ENCODE results near the gene CYP26C1. TPM values are rescaled to one million over a fixed set of nuclear protein-coding genes. Genes with fewer than 3 reads are reported as not detected.

Gene CYP26C1
- total RNA-seq, 1 experiment from 2014 or later: 0.46 TPM

DNA sequence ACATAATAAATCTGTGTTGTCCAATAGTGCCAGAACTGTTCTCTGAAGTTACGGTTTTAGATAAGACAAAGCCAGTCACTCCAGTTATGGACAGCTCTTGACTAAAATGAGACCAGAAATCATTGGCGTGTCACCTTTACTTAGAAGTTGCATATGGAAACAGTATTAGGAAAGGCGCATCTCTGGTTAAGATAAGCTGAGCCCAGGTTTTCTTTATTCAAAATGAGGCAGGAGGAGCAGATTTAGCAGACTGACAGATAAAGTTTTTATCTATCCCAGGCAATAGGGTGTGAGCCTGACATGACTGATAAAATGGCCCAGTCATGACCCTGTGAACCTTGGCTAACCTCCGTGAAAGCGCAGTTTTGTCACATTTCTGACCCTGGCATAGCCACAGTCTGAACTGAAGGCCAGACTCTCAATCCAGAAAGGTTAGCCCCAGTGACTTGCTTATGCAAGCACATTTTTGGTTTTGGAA, 17.3 kb downstream of the CYP26C1 start:
- no peaks in the 10 kb centered on the region for H3K9me3 ChIP-seq (ENCODE audit: insufficient read depth, low read depth)
- no peaks in the 10 kb centered on the region for H3K36me3 ChIP-seq (ENCODE audit: low read depth)
- no peak for TF ChIP-seq EZH2 (IDR thresholded peaks at IDR 0.05; ENCODE audit: low read depth)
- no peak for TF ChIP-seq CTCF (conservative IDR thresholded peaks at IDR 0.05)
- no peaks in the 10 kb centered on the region for H4K20me1 ChIP-seq (ENCODE audit: insufficient read depth)
- DNase-seq: no peak
- H3K9me2 ChIP-seq (ENCODE audit: insufficient read depth): no peaks in the 10 kb centered on the region
- H3K27ac ChIP-seq: no peak overlapping the region
- no peaks in the 10 kb centered on the region for H3K27me3 ChIP-seq (ENCODE audit: insufficient read depth, low read depth)
- H3K4me2 ChIP-seq: no peak overlapping the region
- ChIA-PET CTCF (interaction anchor here (0.6 kb wide), 1 partner anchor 176 kb away, joined by 7 read pairs; no protein-coding TSS in a partner anchor), POLR2A (ENCODE audit: unreplicated experiment) (no interaction called here)
- no peaks in the 10 kb centered on the region for H3K79me2 ChIP-seq (ENCODE audit: low read depth)
- intact Hi-C loops (cut with micrococcal nuclease; ENCODE audit: unreplicated experiment): loop anchor here (10.0 kb wide), 1 partner anchor 437 kb away; no protein-coding TSS in a partner anchor
- BruUV-seq (replicated peaks): no TSS peak
- 0 out of 2 replicates have a peak, but pooled peaks cover 6% of the 10 kb centered on the region for H3K4me1 ChIP-seq (replicated peaks; ENCODE audit: insufficient read depth)
- no peak overlapping the region for H3K4me3 ChIP-seq
- no peaks in the 10 kb centered on the region for H3F3A ChIP-seq (ENCODE audit: insufficient read depth, low read depth)
- no peak overlapping the region for H2AFZ ChIP-seq

DNA sequence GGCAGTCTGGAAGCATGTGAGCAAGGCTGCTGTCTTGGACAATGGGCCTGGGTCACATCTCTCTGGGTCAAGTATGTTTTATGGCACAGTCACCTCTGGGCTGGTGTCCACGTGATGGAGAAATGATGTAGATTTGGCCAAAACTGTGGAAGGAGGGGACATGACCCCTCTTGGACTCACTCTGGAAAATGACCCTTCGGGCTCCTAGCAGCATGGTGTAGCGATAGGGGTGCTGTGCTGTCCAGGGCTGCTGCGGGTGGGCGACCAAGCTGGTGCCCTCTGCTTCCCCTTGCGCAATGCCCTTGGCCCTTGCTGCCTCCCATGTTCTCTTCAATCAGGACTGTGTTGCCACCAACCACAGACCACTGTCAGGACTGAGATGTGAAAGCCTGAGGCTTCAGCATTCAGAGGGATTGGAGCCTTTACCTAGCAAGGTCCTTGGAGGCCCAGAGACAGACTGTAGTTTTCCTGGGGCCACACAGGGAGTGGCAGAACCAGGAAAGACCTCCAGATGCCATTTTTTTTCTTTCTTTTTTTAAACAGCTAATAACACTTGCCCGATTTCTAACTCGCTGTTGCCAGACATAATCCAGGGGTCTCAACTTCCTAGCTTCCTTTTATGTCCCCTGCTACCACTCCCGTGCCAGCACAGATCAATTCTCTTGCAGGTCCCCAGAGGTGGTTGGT, 19.2 kb downstream of the CYP26C1 start:
- Histone ChIP-seq H3K4me3 (no peak overlapping the region), H3K79me2 (ENCODE audit: low read depth) (no peaks in the 10 kb centered on the region), H3K36me3 (ENCODE audit: low read depth) (no peaks in the 10 kb centered on the region), H3K9me2 (ENCODE audit: insufficient read depth) (no peaks in the 10 kb centered on the region), H3K4me1 (replicated peaks; ENCODE audit: insufficient read depth) (no peaks in the 10 kb centered on the region), H3K4me2 (peak overlapping the region; percentile 20), H3K27ac (no peak overlapping the region), H4K20me1 (ENCODE audit: insufficient read depth) (no peaks in the 10 kb centered on the region), H3K27me3 (ENCODE audit: insufficient read depth, low read depth) (no peaks in the 10 kb centered on the region), H3F3A (ENCODE audit: insufficient read depth, low read depth) (no peaks in the 10 kb centered on the region), H2AFZ (no peak overlapping the region), H3K9me3 (ENCODE audit: insufficient read depth, low read depth) (no peaks in the 10 kb centered on the region)
- intact Hi-C loops (cut with micrococcal nuclease; ENCODE audit: unreplicated experiment): loop anchor here (1.0 to 10.0 kb wide), 3 partner anchors 209 to 435 kb away; no protein-coding TSS in a partner anchor
- TF ChIP-seq EZH2 (IDR thresholded peaks at IDR 0.05; ENCODE audit: low read depth) (no peak), CTCF (conservative IDR thresholded peaks at IDR 0.05) (no peak)
- POLR2A ChIA-PET (ENCODE audit: unreplicated experiment): no interaction called here
- no peak for DNase-seq
- no TSS peak for BruUV-seq (replicated peaks)
- CTCF ChIA-PET: interaction anchor here (0.6 to 1.0 kb wide), 2 partner anchors 195 to 218 kb away, joined by 3 to 7 read pairs; no protein-coding TSS in a partner anchor

DNA sequence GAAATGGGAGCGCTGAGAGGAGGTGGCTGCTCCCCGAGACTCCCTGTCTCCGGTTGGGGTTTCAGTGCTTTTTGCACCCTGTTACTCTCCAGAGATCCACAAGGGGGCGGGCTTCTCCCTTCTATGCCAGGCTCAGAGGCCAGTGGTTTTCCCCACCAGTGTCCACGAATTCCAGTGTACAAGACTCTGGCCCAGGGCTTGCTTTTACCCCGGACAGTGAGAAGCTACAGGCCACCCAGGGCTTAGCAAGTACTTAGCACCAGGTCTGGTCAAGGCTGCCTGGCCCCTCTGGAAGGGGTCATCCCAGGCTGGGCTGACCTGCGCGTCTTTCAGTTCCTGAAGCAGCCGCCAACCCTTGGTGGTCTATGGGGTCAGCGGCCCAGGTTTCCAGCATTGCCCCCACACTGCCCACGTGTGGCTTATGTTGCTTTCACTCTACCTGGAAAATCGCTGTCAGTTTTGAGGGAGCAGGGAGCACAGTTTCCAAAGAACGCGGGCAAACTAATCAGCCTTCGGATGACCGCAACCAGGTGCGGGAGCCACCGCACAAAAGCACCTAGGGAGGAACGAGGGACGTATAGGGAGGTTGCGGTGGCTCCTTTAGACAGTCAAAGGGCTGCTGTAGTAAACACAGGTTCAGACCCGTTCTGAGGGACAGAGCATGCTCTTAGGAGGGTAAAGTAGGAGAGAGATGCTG, 19.9 kb downstream of the CYP26C1 start:
- Histone ChIP-seq H3K27ac (no peak overlapping the region), H4K20me1 (ENCODE audit: insufficient read depth) (no peaks in the 10 kb centered on the region), H2AFZ (no peak overlapping the region), H3K36me3 (ENCODE audit: low read depth) (no peaks in the 10 kb centered on the region), H3F3A (ENCODE audit: insufficient read depth, low read depth) (no peaks in the 10 kb centered on the region), H3K9me2 (ENCODE audit: insufficient read depth) (no peaks in the 10 kb centered on the region), H3K79me2 (ENCODE audit: low read depth) (no peaks in the 10 kb centered on the region), H3K4me1 (replicated peaks; ENCODE audit: insufficient read depth) (no peaks in the 10 kb centered on the region; the same call in 1 of the 2 replicates), H3K4me3 (no peak overlapping the region), H3K27me3 (ENCODE audit: insufficient read depth, low read depth) (no peaks in the 10 kb centered on the region), H3K9me3 (ENCODE audit: insufficient read depth, low read depth) (no peaks in the 10 kb centered on the region), H3K4me2 (peak overlapping the region; percentile 20)
- CTCF ChIA-PET: interaction anchor here (0.6 to 1.0 kb wide), 2 partner anchors 196 to 217 kb away, joined by 3 to 7 read pairs; no protein-coding TSS in a partner anchor
- BruUV-seq (replicated peaks): no TSS peak
- DNase-seq: peak in 1 of 2 experiments; percentile 44
- POLR2A ChIA-PET (ENCODE audit: unreplicated experiment): no interaction called here
- intact Hi-C loops (cut with micrococcal nuclease; ENCODE audit: unreplicated experiment): loop anchor here (1.0 to 5.0 kb wide), 2 partner anchors 209 to 277 kb away; no protein-coding TSS in a partner anchor
- TF ChIP-seq CTCF (conservative IDR thresholded peaks at IDR 0.05) (peak; percentile 85), EZH2 (IDR thresholded peaks at IDR 0.05; ENCODE audit: low read depth) (no peak)

Measured in PC-9 (cell line).